NCI-H774 (cell line): Measurements from ENCODE around the gene NPR2.
A peak's percentile ranks its signal among the peaks of the same experiment; 100 is the strongest.

Experiments
- DNase-seq: peaks from one replicate; lab custom pipeline; 2025; lab: John Stamatoyannopoulos, UW

NPR2 gene

GRCh38 chr9:35763803-35764202 is 27.6 kb upstream of the NPR2 start:
- no peak for DNase-seq

- DNase-seq = no peak
Measured at GRCh38 chr9:35766997-35767396, 24.4 kb upstream of the NPR2 start.

- no peak for DNase-seq
Measured at GRCh38 chr9:35767458-35767857, 23.9 kb upstream of the NPR2 start.

DNA sequence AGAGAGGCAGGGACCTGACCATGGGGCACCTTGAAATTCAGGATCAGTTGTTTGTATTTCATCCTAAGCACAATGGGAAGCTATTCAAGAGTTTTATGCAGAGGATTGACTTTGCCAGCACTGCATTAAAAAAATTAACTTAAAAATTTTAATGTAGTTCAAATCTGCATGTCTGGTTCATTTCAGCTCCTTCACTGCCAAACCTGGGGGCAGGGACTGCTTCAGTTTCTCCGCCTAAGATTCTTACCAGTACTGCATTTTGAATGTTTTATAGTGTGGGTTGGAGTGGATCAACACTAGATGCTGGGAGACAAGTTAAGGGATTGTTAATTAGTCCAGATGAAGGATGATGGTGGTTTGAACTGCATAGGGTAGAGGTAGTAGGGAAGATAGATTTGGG is 21.6 kb upstream of the NPR2 start:
- DNase-seq = no peak

- no peak for DNase-seq
Measured at GRCh38 chr9:35771075-35771433, 20.3 kb upstream of the NPR2 start.

GRCh38 chr9:35771534-35771933 is 19.9 kb upstream of the NPR2 start:
- DNase-seq = peak; percentile 51

- DNase-seq = no peak
Measured at GRCh38 chr9:35771943-35772342, 19.4 kb upstream of the NPR2 start.

GRCh38 chr9:35774907-35775635 is 16.3 kb upstream of the NPR2 start:
- DNase-seq = no peak

DNA sequence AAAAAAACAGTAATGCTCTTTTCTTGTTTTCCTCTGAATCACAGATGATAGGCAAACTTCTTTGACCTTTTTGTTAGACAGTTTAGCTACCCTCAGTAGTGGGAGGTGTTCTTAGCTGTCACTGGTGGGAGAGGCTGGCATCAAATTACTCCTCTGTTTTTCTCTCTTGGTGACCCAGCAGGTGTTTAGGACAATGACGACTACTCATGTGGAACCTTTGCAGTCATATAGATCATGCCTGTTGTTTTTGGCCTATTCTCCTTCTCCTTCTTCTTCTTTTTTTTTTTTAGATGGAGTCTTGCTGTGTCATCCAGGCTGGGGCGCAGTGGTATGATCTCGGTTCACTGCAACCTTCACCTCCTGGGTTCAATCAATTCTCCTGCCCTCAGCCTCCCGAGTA is 15.4 kb upstream of the NPR2 start:
- peak; percentile 50 for DNase-seq

DNA sequence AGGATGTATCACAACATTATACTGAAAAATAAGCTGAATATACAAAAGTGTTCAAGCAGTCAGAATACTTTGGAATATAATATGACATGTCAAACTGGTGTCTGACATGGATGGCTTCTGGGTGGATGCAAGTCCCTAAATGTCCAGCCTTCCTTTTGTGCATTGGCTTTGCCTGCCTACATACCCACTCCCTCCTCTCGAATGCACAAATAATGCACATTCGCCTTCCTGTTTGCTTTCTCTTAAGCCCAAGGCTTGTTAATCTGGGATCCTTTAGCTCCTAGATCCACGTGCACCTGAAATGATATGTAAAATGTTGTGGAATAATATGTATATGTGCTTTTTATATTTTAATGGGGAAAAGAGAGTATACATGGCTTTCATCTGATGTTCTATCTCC is 12.9 kb upstream of the NPR2 start:
- no peak for DNase-seq

DNA sequence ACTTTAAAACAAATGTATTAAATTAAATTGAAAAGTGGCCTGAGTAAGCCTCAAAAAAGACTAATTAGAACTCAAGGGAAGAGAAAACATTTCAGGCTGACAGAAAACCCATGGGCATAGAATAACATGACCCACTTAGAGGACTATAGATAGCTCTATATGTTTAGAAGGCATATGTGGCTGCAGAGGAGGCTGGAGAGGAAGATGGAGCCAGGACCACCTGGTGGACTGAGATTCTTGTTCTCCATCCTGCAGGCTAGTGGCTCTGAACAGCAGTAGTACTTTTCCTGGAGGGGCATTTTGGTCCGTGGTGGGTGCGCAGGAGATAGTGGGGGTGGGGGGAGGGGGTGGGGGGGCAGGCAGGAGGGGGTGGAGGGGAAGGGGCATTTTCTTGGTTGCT is 10.3 kb upstream of the NPR2 start:
- no peak for DNase-seq

- no peak for DNase-seq
Measured at GRCh38 chr9:35783418-35783817, 8.0 kb upstream of the NPR2 start.

GRCh38 chr9:35789541-35789940 is 1.9 kb upstream of the NPR2 start:
- no peak for DNase-seq

GRCh38 chr9:35790025-35790384 is 1.4 kb upstream of the NPR2 start:
- no peak for DNase-seq

DNA sequence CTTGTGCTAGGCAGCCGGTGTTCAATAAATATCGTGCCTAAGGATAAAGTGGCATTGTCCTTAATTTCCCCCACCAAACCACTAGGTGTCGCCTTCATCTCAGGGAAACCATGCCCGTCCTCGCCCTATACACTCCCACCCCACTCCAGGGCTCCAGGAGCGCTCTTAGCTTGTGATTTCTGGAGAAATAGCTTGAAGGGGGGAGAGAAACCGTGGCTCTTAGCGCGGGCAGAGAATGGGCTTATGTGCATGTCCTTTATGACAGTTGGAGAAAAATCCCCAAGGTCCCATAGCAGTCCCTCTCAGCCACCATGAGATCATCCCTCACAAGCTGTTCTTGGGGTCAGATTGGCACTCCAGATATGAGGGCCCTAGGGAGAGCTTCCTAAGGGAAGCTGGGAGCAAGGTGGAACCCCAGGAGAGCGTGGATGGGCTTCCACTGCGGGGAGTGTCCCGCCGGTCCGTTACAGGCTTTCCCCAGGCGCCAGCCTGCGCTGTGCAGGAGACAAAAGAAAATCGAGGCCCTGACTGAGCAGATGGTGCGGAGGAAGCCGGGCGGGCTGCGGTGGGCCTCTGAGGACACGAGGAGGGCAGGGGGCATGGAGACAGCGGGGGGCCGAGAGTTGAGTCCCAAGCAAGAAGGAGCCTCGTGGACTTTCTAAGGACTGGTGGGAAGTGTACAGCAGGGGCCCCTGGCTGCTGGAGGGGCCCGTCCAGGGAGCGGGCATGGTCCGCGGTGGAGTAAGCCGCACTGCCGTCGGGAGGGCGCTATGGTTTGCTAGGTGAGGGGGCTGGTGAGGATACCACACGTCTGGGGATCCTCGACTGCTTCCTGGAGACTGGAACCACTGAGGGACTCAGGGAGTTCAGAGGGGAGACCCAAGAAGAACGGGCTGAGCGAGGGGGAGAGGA is 750 bp upstream of the NPR2 start:
- DNase-seq = peak; percentile 37

DNA sequence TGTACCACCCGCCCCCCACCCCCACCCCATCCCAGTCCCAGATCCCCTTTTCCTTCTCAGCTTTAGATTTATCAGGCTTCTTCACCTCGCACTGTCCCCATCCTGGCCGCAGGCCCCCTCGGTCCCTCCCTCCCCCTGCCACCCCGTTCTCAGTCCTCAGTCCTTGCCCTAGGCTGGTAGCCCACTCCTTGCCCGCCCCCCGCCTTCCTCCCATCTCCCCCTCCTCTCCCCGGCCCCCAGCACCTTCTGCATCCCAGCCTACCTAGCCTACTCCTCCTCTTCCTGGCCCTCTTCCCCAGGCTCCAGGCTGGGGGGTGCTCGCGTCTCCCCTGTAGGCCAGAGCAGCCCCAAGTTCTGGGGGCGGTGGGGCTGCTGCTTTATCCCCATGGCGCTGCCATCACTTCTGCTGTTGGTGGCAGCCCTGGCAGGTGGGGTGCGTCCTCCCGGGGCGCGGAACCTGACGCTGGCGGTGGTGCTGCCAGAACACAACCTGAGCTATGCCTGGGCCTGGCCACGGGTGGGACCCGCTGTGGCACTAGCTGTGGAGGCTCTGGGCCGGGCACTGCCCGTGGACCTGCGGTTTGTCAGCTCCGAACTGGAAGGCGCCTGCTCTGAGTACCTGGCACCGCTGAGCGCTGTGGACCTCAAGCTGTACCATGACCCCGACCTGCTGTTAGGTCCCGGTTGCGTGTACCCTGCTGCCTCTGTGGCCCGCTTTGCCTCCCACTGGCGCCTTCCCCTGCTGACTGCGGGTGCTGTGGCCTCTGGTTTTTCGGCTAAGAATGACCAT is 828 bp downstream of the NPR2 start:
- DNase-seq = no peak

GRCh38 chr9:35792826-35793225 is 1.4 kb downstream of the NPR2 start:
- no peak for DNase-seq

DNA sequence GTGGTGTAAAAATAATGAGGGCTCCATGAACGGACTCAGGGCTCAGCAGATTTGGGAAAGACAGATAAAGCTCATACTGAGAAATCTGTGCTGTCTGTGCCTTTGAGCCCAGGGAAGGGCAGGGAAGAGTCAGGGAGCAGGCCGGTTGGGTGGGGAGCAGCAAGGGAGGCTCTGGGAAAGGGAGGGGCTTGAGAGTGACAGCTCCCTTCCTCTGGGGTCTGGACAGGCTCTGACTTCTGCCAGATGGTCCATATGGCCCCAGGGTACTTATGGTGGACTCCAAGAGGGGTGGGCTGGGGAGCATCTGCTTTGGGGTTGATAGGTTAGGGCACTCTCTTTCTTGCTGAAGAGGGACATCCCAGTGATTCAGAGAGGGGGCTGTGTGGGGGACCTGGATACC is 2.1 kb downstream of the NPR2 start:
- DNase-seq = no peak

DNA sequence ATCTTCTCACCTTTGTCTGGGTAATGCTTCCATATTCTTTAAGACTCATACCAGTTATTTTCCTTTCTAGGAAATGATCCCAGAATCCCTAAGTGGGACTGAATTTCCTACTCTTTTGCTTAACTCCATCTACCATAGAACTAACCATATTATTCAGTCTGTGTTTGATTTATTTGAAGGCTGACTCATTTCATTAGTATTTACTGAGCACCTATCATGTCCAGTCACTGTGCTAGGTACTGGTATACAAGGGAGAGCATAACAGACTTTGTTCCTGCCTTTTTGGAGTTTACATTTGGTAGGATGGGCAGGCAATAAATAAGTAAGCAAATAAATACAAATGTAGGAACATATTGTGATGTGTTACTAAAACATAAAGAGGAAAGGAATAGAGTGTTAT is 4.3 kb downstream of the NPR2 start:
- DNase-seq = no peak

DNA sequence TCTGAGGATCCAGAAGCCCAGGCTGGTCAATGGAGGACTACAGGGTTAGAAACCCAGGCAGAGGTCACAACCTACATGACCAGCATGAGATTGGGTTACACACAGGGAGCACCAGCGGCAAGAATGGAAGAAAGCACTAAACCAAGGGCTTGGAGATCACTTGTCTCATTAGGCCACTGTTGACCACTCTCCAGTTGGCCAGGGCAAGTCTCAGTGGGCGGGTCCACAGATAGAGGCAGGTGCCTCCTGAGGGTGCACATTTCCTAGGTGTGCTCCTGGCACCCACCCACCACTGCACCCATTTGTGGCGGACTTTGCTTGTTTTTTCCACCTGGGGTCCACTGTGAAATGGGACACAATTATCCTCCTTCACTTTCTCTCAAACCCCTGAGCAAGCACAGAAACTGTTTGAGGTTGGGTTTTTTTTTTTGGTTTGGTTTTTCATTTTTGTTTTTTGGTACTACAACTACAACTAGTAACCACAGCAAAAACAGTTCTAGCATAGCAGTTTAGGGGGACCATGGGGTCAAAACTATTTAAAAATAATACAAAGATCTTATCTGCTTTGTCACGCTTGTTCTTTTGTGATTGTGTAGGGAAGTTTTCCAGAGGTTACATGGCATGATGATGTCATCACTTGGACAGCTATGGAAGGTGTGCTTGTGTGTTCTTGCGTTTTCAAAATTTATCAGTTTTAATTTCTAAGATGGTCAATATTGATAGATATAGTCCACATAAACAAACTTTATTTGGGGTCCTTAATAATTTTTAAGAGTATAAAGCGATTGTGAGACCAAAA is 6.1 kb downstream of the NPR2 start:
- no peak for DNase-seq

- DNase-seq = no peak
Measured at GRCh38 chr9:35798658-35799374, 7.4 kb downstream of the NPR2 start.
